ENCODE measurements around the gene METTL3.

DNA sequence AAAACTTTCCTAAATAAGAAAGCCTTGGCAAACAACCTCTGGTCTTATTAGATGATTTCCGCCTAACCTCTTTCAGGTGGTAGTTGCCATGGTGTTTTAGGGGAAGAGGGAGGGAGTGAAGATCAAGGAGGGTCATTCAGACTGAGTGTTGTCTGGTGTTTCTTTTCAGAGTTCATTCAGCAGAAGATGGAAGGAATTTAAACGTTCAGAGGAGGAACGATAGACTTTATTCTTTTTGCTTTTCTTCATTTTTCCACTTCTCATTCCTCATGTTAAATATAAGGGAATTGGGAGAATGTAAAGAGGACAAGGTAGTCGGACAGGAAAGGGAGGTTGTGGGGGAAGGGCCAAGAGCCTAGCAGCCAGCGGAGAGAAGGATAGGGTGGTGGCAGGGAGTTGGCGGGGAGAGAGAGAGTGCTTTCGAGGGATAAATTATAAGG lies 32.4 kb upstream of the METTL3 start:
- TF ChIP-seq TAF1 (IDR thresholded peaks at IDR 0.05; ENCODE audit: low read depth, low read length) (no peak), SPI1 (IDR thresholded peaks at IDR 0.05; ENCODE audit: low read depth, low read length) (no peak)
